Activated naive CD4-positive, alpha-beta T cell (primary cell): ENCODE data around the gene KCTD17.

Experiments
- DNase-seq, 4 experiments: peaks; one replicate each; lab custom pipeline; 2025; lab: John Stamatoyannopoulos, UW

Gene KCTD17

GRCh38 chr22:37043209-37043827, 8.2 kb upstream of the KCTD17 start:
- no peak for DNase-seq

DNA sequence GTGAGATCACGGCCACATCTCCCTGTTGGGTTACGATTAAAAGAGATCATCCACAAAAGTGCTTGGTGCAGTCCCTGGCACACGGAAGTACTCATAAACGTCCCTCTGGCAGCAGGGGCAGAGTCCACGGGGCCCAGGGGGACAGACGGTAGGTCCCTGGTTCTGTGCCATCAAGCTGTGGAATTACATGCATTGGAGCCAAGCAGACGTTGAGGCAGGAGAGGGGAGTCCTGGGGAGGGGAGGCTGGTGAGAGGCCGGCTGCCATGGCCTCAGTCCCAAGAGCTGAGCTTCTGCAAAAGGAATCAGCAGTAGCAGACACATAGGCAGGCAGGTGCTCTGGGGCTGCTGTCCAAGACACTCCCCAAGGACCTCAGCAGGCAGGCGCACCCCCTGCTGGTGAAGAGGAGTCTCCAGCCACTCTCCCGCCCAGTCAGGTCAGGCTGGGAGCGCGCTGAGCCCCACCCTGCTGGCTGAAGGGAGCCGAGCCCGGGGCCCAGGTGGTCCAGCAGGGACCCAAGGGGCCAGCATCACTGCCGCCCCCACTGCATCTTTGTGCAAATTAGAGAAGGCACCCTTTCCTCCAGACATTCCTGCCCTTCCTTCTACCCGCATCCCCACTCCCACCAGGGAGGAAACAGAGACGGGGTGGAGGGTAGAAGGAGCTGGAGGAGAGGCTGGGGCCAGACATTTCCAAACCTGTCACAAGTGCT, 7.6 kb upstream of the KCTD17 start:
- peak in 1 of 4 experiments; percentile 15 for DNase-seq

DNA sequence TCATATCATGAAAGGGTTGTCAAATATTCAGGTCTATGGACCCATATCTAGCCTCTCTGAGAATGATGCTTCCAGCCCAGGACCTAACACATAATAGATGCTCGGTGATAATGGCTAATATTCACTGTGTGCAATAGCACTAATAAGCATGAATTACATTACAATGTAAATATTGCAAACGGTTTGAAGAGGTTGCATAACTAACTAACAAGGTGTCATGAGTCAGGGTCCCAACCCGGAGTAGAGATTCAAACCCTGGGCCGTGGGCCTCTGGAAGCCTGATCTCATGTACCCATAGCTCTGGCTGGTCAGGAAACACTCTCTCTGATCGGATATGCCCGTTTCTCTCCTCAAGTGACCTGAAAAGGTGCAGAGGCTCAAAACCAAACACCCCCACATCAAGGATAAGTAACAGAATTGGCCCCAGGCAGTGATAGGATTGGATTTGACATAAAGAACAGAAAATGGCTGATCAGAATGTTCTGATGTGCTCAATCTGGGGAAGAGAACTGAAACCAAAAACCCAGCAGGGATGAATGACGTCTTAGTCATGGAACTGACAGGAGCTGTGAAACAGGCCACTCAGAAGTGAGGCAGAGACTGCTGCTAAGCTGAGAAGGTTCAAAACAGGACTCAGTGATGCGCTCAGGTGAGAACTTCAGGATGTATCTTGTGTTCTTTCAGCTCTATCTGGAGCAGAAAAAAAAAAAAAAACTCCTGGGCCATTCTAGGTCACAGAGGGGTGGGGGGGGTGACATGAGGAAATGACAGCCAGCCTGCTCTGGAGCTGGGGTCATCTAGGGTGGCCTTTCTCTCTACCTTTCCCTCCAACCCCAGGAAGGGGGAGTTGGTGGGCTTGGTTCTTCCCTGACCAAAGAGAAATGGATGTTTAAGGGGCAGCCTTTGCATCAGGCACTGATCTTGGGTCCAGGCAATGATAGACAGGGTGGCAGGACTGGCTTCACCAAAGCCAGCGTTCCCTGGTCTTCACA, 6.6 kb upstream of the KCTD17 start:
- DNase-seq, result no peak

DNA sequence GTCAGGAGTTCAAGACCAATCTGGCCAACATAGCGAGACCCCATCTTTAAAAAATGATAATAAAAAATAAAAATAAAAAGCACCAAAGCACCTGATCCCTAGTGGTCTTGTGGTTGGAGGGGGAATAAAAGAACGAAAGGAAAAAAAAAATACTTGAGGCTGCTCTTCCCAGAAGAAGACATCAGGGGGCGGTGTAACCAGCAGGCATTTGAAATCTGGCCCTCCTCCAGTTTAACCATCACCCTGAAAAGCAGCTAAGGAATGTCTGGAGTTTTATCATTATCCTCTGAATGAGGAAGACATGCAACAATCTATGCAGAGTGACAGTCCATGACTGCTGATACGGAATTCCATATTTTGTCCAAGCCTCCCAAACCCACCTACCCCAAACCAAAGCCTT, 5.6 kb upstream of the KCTD17 start:
- no peak for DNase-seq

GRCh38 chr22:37046589-37046988, 5.0 kb upstream of the KCTD17 start:
- DNase-seq, result no peak

- no peak for DNase-seq
Measured at GRCh38 chr22:37047006-37047405, 4.5 kb upstream of the KCTD17 start.

- DNase-seq, result no peak
Measured at GRCh38 chr22:37048133-37048532, 3.4 kb upstream of the KCTD17 start.

- no peak for DNase-seq
Measured at GRCh38 chr22:37049224-37049623, 2.3 kb upstream of the KCTD17 start.

DNA sequence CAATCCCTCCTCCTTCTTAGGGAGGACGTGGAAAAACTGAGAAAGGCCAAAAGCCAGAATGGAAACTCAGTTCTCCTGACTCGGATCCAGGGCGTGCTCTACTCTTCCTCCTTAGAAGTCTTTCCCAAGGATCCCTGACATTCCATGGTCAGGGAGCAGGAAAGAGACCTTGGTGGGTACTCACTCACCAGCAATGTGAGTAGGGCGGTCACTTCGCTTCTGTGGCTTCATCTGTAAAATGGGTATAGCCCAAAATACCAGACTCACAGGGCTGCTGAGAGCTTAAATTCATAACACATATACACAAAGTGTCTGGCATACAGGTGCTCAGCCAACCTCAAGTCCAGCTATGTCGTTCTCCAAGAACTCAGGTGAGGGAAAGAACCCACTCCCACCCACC, 629 bp upstream of the KCTD17 start:
- DNase-seq, result no peak

- no peak for DNase-seq
Measured at GRCh38 chr22:37052386-37053309, 1.1 kb downstream of the KCTD17 start.

DNA sequence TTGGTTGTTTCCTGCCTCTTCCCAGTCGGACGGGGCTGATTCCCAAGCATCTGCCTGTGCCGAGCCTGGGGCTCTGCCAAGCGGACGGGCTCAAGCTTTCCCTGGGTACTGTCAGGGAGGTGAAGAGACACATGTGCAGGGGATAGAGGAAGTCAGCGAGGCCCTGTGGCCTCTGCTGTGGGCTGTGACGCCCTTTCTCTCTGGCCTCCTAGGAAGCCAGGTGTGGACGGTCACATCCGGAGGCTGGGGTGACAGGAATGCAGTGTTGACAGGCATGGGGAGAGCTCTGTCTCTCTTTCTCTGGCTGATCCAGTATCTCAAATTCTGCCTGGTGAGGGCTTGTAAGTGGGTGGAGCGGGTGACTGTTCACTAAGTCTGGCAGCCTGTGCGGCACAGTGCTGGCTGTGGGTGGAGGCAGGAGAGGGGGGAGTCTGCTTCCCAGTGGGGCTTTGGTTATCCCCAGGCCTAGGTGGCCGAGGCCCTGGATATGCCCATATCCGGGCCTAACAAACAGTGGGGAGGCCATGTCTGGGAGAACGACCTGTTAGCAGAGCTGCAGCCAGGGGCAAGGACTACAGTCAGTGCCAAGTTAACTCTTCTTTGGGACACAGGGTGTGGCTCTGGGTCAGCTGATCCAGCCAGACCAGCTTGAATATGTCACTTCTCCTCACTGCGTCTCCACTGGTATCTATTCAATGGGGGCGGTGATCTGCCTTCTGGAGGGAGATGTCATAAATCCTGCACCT, 1.9 kb downstream of the KCTD17 start:
- no peak for DNase-seq

DNA sequence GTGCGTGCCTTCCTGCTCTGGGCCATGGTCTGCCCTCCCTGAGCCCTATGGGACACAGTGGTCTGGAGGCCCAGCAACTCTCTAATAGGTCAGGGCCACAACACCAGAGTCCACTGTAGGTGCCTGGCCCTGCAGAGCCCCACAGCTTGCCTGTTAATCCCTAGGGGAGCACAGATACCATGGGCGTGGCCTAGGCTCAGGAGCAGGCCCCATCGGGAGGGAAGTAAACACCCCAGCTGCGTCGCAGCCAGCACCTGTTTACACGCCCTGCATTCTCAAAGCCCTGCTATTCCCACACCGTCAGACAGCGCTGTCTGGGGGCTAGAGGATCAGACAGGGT, 2.5 kb downstream of the KCTD17 start:
- DNase-seq, result no peak

DNA sequence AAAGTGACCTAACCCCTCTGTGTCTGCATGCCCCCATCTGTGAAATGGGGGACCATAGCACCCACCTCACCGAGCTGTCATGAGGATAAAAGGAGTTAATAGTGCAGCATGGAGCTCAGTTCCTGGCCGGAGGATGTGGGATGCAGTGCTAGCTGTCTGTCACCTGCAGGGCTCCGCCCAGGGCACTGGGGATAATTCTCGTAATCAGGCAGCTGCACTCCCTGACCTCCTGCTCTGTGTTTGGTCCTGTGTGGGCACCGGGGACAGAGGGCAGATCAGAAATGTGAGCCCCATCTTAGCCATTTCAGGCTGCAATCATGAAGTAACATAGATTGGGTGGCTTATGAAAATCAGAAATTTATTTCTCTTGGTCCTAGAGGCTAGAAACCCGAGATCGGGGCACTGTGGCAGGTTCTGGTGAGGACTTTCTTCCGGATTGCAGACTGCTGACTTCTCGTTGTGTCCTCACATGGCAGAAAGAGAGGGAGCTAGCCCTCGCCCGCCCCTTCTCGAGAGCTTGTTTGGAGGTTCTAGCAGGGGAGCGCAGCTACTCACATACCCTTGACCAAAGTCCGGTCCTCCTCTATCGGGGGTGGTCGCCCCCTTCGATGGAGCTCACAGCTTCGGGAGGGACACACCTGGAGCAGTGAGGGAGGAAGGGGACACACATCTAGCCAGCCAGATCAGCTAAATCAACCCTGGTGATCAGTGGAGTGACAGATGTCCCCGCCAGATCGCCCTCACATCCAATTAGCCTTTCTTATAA, 3.2 kb downstream of the KCTD17 start:
- DNase-seq, result no peak

GRCh38 chr22:37056246-37056645, 4.7 kb downstream of the KCTD17 start:
- no peak for DNase-seq

GRCh38 chr22:37057226-37057625, 5.7 kb downstream of the KCTD17 start:
- no peak for DNase-seq

- DNase-seq, result no peak
Measured at GRCh38 chr22:37057796-37058510, 6.4 kb downstream of the KCTD17 start.

DNA sequence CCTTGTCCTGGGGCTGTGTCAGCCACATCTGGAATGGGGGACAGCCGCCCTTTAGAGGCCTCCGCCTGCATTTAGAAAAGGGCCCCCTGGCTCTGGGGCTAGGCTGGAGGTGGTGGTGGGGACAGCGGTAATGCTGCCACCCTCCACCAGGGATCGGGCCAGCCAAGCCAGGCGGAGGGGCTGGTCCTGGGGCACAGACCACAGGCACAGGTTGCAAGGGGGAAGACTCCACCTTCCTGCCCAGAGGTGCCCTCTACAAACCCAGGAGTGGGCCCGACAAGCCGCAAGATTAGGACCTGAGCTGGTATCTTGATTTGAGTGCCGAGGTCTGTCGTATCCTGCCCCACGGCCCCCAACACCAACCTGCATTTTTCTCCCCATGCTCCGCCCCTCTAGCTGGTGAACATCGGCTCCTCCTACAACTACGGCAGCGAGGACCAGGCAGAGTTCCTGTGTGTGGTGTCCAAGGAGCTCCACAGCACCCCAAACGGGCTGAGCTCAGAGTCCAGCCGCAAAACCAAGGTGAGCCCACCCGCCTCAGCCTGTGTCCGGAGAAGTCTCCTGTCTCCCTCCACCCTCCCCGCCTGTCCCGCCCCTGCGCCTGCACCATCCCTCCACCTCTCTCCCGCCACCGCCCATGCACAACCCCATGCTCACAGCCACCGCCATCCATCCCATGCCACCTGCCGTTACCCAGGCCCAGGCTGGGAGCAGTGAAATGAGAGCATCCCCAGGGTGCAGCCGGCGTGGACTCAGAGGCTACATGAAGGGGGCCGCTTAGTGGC, 7.6 kb downstream of the KCTD17 start:
- DNase-seq, result no peak

DNA sequence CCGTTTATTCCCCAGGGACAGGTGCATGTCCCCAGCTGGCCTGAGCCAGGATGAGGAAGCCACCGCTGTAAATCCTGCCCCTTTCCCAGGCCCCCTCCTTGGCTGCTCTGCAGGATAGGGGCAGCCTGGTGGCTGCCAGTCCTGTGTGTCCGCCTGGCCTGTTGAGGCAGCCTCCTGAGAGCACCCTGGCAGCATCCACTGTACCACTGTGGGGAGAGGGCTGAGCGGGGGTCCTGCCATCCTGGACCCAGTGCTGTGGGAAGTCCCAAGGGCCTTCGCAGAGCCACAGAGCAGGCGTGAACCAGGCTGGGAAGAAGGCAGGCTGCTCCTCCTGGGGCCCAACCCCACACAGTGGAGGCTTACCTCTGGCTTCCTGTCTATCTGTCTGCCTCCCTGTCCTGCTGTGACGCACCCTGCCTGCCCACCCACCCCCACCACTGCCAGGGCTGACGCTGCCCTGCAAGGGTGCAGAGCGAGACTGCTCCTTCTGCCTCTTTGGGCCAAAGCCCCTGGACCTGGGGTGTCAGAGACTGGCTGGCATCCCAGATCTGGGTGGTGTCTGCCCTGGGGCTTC, 8.4 kb downstream of the KCTD17 start:
- DNase-seq, result no peak
